ES-I3 (cell line): Measurements from ENCODE around the gene FILIP1L.

ENCODE experiments used
- H3K36me3 ChIP-seq: 2 replicates; pipeline ENCODE4 v1.6.1; 2013; ENCODE audit warnings: mild to moderate bottlenecking, low read length, control low read depth, moderate library complexity; ENCODE audit not compliant: insufficient read depth
- H3K4me1 ChIP-seq: 2 replicates; pipeline ENCODE4 v1.6.1; 2013; ENCODE audit warnings: mild to moderate bottlenecking, control low read depth, low read length; ENCODE audit not compliant: insufficient read depth
- H3K9ac ChIP-seq: 2 replicates; pipeline ENCODE4 v1.6.1; 2013; ENCODE audit warnings: low read depth, mild to moderate bottlenecking, low read length, moderate library complexity
- H3K9me3 ChIP-seq: 2 replicates; pipeline ENCODE4 v1.6.1; 2013; ENCODE audit warnings: mild to moderate bottlenecking, low read length, moderate library complexity; ENCODE audit not compliant: control insufficient read depth, insufficient read depth

Gene FILIP1L

DNA sequence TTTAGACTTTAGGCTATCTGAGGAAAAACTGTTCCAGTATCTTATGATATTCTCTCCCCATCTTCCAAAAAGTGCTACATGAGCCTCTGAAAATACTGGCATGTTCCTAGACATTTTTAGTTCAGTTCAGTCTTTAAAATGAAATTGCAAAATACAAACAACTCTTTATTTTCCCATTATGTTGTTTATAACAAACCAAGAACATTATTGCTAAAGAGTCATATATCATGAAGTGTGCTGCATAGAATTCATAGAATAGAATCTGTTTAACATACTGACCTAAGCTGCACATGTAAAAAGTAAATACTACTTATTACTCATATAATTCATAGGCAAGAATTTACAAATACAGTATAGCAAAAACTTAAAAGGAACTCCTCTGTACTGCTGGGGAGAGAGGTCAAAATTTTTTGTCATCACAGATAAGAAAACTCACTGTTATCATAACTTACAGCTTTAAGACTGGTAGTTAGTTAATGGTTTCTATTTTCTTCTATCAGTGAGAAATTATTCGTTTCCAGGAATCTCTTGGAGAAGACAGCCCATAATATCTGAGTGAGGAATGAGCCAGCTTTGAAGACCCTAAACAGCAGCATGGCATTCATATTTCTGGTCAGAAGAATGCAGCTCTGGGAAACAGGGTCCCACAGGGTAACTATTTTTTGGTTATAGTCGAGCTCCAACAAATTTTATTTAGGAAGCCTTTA is 32.2 kb downstream of the FILIP1L start:
- no peaks in the 10 kb centered on the region for H3K9me3 ChIP-seq
- peaks cover 6% of the 10 kb centered on the region for H3K4me1 ChIP-seq
- H3K36me3 ChIP-seq: no peaks in the 10 kb centered on the region
- H3K9ac ChIP-seq: no peak overlapping the region

GRCh38 chr3:100081311-100081710 is 33.0 kb downstream of the FILIP1L start:
- Histone ChIP-seq H3K9ac (no peak overlapping the region), H3K9me3 (no peaks in the 10 kb centered on the region), H3K36me3 (no peaks in the 10 kb centered on the region), H3K4me1 (peaks cover 8% of the 10 kb centered on the region)

DNA sequence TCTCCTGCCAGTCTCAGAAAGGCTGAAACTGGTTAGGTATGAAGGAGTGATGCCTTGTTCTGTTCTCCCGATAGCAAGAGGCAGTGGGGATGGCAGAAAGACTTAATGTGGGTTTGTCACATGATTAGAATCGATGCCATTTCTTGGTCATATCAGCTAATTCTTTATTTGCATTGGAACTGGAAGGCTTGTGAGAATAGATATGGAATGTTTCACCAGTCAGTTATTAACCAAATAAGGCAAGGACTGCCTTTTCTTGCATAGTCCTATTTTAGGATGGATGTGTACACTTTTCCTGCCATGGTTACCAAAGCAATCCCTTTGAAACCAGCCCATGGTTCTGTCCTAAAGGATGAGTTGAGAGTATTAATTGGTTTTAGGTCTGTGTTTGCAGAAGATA is 33.7 kb downstream of the FILIP1L start:
- Histone ChIP-seq H3K9me3 (no peaks in the 10 kb centered on the region), H3K9ac (no peak overlapping the region), H3K36me3 (no peaks in the 10 kb centered on the region), H3K4me1 (peaks cover 5% of the 10 kb centered on the region)

GRCh38 chr3:100079328-100079727 is 35.0 kb downstream of the FILIP1L start:
- Histone ChIP-seq H3K36me3 (no peaks in the 10 kb centered on the region), H3K4me1 (peaks cover 5% of the 10 kb centered on the region), H3K9me3 (no peaks in the 10 kb centered on the region), H3K9ac (no peak overlapping the region)

DNA sequence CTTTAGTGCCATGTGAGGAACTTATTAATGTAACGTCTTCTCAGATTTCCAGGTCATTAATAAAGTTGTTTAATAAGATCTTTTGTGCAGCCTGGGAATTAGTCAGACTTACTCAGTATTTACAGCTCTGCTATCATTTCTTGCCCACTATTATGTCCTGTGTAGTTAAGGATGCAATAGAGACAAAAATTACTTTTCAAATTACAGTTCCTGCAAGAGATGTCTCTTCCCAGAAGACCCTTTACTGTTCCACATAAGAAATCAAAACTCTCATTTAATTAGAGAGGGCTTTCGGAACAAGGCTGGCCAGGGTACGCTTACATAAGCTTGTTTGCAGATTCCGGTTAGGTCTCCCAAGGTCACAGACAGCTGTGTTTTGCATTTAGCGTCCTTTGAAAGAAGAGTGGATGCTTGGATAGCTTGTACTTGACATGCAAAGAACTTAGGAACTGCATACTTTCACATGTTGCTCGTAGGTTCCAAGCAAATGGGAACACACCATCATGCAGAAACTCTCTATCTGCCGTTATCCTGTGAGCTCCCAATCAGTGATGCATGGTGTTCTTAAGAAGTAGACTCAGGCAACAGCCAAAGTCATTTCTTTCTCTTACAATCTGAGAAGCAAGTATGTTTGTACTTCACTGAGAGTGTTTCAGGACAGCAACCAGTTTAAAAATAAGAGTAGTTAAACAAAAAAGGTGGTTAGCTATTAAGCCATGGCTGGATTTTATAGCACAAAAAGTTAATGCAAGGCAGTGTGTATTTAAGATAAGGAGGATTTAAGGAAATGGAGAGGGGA is 37.4 kb downstream of the FILIP1L start:
- Histone ChIP-seq H3K36me3 (no peaks in the 10 kb centered on the region), H3K4me1 (peaks cover 25% of the 10 kb centered on the region), H3K9ac (no peak overlapping the region), H3K9me3 (no peaks in the 10 kb centered on the region)

DNA sequence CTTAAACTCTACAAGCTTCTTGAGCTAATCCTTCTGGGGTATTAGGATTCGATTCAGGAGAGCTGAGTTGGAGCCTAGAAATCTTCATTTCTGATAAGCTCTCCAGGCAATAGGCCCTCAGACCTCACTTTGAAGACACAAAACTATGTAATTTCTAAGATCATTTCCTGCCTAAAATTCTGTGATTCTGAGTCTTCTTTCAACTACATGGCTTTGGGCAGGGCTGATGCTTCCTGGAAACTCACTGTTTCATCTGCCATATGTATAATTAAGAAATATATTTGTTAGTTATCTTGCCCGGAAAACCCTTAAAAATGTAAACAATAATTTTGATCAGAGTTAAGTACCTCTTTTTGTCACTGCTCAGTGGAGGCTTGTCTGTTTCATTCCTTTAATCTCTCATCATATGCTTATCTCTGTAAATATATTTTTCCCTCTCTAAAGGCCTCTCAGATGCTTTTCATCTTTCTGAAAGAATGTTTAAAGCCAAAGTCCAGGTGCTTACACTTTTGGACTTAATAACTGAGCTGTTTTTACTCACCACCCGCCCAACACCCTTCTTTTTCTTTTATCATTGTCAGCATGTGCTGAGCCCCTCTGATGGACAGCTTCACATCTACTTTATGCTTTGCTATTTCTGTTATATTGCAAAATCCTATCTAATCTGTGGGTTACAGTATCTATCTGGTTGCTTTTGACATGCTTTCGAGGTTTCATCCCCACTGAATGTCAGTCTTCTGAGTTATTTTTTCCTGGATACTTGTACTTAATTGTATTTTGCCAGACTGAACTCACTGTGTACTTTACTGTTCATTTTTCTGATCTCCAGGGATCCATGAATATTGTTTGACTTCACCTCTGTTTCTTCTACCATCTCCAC is 38.2 kb downstream of the FILIP1L start:
- Histone ChIP-seq H3K9ac (no peak overlapping the region), H3K36me3 (no peaks in the 10 kb centered on the region), H3K4me1 (peaks cover 25% of the 10 kb centered on the region), H3K9me3 (no peaks in the 10 kb centered on the region)

GRCh38 chr3:100075196-100075595 is 39.1 kb downstream of the FILIP1L start:
- Histone ChIP-seq H3K36me3 (no peaks in the 10 kb centered on the region), H3K4me1 (peaks cover 25% of the 10 kb centered on the region), H3K9ac (no peak overlapping the region)

GRCh38 chr3:100073714-100074307 is 40.5 kb downstream of the FILIP1L start:
- Histone ChIP-seq H3K4me1 (peaks cover 25% of the 10 kb centered on the region), H3K9ac (peak overlapping the region; percentile 44), H3K36me3 (no peaks in the 10 kb centered on the region), H3K9me3 (no peaks in the 10 kb centered on the region)

More at GRCh38 chr3:100075196-100075595, 39.1 kb downstream of the FILIP1L start:
- no peaks in the 10 kb centered on the region for H3K9me3 ChIP-seq

- H3K4me1 ChIP-seq: peaks cover 25% of the 10 kb centered on the region
- peak overlapping the region; percentile 44; the same call in 1 of the 2 replicates for H3K9ac ChIP-seq
- no peaks in the 10 kb centered on the region for H3K9me3 ChIP-seq
- H3K36me3 ChIP-seq: no peaks in the 10 kb centered on the region
Measured at GRCh38 chr3:100073049-100073713, 41.1 kb downstream of the FILIP1L start.

- Histone ChIP-seq H3K9ac (no peak overlapping the region), H3K9me3 (no peaks in the 10 kb centered on the region), H3K36me3 (no peaks in the 10 kb centered on the region), H3K4me1 (peaks cover 25% of the 10 kb centered on the region)
Measured at GRCh38 chr3:100072326-100073048, 41.8 kb downstream of the FILIP1L start.

GRCh38 chr3:100069472-100069871 is 44.8 kb downstream of the FILIP1L start:
- Histone ChIP-seq H3K4me1 (peaks cover 21% of the 10 kb centered on the region), H3K9ac (no peak overlapping the region), H3K9me3 (no peaks in the 10 kb centered on the region), H3K36me3 (no peaks in the 10 kb centered on the region)

- H3K4me1 ChIP-seq: peaks cover 16% of the 10 kb centered on the region
- H3K9ac ChIP-seq: no peak overlapping the region
- no peaks in the 10 kb centered on the region for H3K36me3 ChIP-seq
- H3K9me3 ChIP-seq: no peaks in the 10 kb centered on the region
Measured at GRCh38 chr3:100068826-100069225, 45.5 kb downstream of the FILIP1L start.

- no peaks in the 10 kb centered on the region for H3K36me3 ChIP-seq
Measured at GRCh38 chr3:100067589-100067988, 46.7 kb downstream of the FILIP1L start.

More at GRCh38 chr3:100067589-100067988, 46.7 kb downstream of the FILIP1L start:
- Histone ChIP-seq H3K9me3 (no peaks in the 10 kb centered on the region), H3K9ac (no peak overlapping the region), H3K4me1 (peaks cover 3% of the 10 kb centered on the region; the same call in 1 of the 2 replicates)
